ENCODE measurements around the gene ABCA9.
"Not testable (repeated sequence)": the region's sequence is repeated elsewhere in the genome, so short reads cannot be mapped to it uniquely, and the experiment has no call there.

GRCh38 chr17:69073392-69073791 is 12.7 kb upstream of the ABCA9 start:
- TF ChIP-seq CTCF (conservative IDR thresholded peaks at IDR 0.05; ENCODE audit: low read length); EZH2phosphoT487 (IDR thresholded peaks at IDR 0.05; ENCODE audit: borderline replicate concordance, low read depth, low read length): not testable (repeated sequence)
